K562 (cell line): Measurements from ENCODE around the gene RGS9BP.

Experiments used
- PHF8 ChIP-seq: fragments of 200-600 bp; sonication (generic); IDR thresholded peaks from 2 replicates; pipeline ENCODE4 v1.6.1; 2012; ENCODE audit warnings: mixed run types, mild to moderate bottlenecking, inconsistent platforms, low read length, moderate library complexity, borderline replicate concordance
- TF ChIP-seq, protein P1 (sequence below): sonication (generic); formaldehyde crosslinking; IDR thresholded peaks from 2 replicates; pipeline ENCODE4 v1.9.0; 2022; ENCODE audit warnings: mild to moderate bottlenecking, missing genetic modification reagents

DNA sequence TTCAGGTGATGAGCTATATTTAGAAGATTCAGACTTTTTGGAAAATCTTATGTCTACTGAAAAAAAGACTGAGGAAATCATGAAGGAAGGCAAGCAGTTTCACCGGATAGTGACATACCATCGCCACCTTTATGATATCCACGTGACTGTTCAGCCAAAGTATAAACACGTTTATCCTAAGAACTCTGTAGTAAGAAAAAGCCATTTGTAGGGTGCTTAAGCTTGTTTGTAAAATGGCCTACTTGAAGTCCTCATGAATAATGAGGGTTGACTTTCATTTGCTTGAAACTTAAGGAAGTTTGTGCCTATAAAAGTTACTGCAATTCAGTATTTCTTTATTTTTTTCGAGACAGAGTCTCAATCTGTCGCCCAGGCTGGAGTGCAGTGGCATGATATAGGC is 36.1 kb downstream of the RGS9BP start:
- no peak for TF ChIP-seq PHF8
- TF ChIP-seq, protein P1, sequence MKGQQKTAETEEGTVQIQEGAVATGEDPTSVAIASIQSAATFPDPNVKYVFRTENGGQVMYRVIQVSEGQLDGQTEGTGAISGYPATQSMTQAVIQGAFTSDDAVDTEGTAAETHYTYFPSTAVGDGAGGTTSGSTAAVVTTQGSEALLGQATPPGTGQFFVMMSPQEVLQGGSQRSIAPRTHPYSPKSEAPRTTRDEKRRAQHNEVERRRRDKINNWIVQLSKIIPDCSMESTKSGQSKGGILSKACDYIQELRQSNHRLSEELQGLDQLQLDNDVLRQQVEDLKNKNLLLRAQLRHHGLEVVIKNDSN (CRISPR knock-in tag), result no peak
